Measurements from ENCODE around the gene OR2A25.

The OR2A25 gene

DNA sequence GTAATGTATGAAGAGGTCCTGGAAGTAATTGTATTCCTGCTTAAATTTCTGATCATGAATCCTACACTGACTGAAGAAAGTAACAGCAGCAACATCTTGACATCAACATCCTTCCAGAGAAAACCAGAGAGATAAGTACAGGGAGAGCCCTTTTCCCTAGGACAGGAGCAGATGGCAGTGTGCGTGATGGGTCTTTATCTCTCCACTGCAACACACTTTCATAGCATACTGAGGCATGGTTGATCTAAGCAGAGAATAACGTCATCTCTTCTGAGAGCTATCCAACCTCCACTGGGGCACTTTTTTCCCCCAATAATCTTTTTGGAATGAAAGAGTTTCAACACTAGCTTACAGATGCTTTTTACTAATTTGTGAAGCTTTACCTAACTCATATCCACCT is 342 bp downstream of the OR2A25 start:
- in situ Hi-C loops (cut with MboI; ENCODE audit: low sequenced_read_pairs), result no loop called here

DNA sequence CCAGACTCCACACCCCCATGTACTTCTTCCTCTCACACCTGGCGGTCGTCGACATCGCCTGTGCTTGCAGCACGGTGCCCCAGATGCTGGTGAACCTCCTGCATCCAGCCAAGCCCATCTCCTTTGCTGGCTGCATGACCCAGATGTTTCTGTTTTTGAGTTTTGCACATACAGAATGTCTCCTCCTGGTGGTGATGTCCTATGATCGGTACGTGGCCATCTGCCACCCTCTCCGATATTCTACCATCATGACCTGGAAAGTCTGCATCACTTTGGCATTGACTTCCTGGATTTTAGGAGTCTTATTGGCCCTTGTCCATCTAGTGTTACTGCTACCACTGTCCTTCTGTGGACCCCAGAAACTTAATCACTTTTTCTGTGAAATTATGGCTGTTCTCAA is 4.8 kb downstream of the OR2A25 start:
- in situ Hi-C loops (cut with MboI; ENCODE audit: low sequenced_read_pairs), result no loop called here

DNA sequence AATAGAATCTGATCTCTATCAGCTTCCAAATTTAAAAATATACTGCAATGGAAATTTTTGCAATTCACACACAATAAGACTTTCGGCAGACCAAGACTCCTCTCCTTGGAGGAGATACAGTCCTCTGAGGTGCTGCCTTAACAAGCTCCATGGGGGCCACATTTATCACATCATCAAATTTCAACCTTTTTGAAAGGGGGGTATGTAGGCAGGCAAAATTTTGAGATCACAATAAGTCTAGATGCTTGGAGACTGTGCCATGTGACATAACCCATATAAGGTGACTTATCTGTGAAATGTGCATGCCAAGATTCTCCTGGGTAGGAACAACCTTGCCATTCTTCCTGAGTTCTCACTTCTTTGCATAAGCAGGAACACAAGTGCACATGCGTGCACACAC is 16.4 kb downstream of the OR2A25 start, which contains the start of gene OR2A12:
Gene OR2A12 (plus strand): TSS at position 301 of the 400 bp plus-strand sequence. CDS start 8,830 bp downstream, outside the sequence.
- in situ Hi-C loops (cut with MboI; ENCODE audit: low sequenced_read_pairs), result no loop called here

DNA sequence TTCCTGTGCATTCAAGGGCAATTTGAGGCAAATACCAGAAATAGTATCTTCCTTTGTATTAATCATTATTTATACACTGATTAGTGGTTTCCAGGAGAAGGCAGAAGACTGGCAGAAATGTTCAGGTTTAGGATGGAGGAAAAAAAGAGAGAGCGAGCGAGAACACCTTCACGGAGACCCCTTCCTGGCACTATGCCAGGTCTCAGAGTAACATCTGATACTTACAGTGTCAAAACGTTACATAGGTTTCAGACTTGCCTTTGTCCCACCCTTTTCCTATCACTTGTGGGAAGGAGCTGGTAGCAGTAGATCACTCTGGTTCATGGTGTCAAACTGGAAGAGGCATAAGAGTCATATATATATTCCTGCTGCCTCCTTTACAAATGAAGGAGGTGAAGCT is 17.1 kb downstream of the OR2A25 start:
- in situ Hi-C loops (cut with MboI; ENCODE audit: low sequenced_read_pairs), result no loop called here

DNA sequence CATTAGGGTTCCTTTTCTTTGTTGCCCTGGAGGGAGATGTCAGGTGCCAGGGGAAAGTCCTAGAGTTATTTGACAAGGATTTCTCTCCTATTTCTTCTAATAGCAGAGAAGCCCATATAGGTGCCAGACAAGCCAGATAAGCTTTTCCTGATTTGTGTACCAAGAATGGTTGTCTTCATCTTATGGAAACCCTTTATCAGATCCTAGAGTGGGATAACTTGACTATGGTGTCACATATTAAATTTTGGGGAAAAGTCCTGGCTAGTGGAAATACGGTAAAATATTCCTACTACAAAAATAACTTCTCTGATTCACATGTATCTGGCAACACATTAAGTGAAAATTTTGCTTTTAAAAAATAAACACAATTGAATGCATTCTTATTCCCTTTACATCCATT is 17.6 kb downstream of the OR2A25 start:
- in situ Hi-C loops (cut with MboI; ENCODE audit: low sequenced_read_pairs), result no loop called here

DNA sequence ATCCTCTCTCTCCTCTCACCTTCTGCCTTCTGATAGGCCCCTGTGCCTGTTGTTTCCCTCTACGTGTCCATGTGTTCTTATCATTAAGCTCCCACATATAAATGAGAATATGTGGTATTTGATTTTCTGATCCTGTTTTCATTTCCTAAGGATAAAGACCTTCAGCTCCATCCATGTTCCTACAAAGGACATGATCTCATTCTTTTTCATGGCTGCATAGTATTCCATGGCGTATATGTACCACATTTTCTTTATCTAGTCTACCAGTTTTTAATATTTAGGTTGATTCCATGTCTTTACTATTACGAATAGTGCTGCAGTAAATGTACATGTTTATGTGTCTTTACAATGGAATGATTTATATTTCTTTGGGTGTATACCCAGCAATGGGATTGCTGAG is 21.1 kb downstream of the OR2A25 start:
- in situ Hi-C loops (cut with MboI; ENCODE audit: low sequenced_read_pairs), result no loop called here

DNA sequence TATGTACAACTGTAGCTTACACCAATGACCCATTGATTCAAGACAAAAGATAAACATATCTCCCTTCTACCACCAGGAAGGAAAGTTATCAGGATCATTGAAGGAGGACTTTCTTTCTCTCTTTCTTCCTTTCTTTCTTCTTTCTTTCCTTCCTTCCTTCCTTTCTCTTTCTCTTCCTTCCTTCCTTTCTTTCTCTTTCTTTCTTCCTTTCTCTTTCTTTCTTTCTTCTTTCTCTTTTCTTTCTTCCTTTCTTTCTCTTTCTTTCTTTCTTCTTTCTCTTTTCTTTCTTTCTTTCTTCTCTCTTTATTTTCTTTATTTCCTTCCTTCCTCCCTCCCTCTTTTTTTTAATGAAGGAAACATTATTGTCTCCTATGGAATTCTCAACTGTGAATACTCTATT is 29.2 kb downstream of the OR2A25 start:
- in situ Hi-C loops (cut with MboI; ENCODE audit: low sequenced_read_pairs), result no loop called here

DNA sequence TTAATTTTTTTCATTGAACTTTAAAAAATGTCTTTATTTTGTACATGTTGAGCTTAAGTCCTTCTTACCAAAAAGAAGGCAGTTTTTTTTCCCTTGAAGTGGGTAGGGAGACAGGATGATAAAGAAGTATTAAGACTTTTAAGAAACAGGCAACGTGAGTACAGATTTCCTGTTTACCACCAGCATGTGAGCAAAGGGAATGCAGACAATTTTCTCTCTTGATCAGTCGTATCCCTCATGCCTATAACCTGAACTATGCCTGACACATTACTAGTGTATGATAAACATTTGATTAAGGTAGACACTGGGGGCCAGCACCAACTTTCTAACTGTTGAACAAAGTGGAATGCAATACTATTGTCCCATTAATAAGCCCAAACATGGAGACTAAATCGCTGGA is 31.0 kb downstream of the OR2A25 start:
- in situ Hi-C loops (cut with MboI; ENCODE audit: low sequenced_read_pairs), result no loop called here

DNA sequence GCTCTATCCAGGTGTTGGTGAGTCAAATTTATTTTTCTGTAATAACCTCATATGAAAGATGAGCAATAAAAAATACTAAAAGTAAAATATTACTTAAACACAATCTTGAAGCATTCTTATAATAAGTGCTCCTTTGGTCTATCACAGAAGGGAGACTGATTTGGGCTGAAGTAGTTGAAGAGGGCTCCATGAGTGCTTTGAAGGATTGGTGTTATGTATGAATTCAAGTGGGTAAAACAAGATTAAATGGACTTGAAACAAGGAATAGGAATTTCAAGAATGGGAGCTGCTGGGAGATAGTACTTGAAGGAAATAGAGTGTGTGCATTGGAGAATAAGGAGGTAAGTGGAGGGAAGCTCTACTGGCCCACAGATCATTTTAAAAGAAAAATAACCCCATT is 32.4 kb downstream of the OR2A25 start:
- in situ Hi-C loops (cut with MboI; ENCODE audit: low sequenced_read_pairs), result no loop called here

DNA sequence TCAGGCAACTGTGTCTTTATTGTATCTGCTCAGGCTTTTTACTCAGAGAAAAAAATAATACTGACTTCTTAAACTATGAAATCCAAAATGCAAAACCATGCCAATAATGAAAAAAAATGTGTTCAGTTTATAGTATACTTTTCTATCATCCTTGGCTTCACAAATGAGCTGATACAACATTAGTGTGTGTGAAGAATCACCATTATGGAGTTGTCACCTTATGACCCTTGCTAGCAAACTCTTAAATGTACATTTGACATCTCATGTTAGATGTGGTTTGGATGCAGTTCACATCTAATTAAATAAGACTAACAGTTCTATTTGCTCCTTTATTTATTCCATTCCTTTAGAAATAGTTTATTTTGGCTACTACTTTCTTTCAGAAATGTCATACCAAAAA is 35.6 kb downstream of the OR2A25 start:
- in situ Hi-C loops (cut with MboI; ENCODE audit: low sequenced_read_pairs), result no loop called here

DNA sequence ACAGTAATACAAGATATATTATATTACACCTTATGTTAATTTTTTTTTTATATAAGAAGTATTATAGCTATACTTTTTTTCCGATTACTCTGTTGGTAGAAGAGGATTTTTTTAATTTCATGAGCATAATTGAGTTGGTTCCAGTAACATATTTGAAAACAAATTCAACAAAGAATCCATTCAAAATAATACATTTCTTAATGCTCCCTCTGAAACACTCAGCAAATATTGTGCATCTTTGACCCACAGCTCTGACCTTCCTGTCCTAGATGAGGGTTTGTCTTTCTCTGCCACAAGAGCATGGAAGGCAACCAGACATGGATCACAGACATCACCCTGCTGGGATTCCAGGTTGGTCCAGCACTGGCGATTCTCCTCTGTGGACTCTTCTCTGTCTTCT is 39.7 kb downstream of the OR2A25 start, which contains the start of gene OR2A2:
Gene OR2A2 (plus strand): TSS at position 301 of the 400 bp plus-strand sequence. CDS start 0 bp downstream, at position 301.
- in situ Hi-C loops (cut with MboI; ENCODE audit: low sequenced_read_pairs), result no loop called here

DNA sequence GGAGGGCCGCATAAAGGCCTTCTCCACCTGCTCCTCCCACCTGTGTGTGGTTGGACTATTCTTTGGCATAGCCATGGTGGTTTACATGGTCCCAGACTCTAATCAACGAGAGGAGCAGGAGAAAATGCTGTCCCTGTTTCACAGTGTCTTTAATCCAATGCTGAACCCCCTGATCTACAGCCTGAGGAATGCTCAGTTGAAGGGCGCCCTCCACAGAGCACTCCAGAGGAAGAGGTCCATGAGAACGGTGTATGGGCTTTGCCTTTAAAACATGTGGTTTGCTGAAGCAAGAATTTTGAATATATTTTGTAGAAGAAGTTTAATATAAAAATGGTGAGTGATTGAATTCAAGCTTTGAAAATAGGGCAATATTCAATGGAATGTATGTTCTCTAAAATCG is 40.7 kb downstream of the OR2A25 start:
- in situ Hi-C loops (cut with MboI; ENCODE audit: low sequenced_read_pairs), result no loop called here

DNA sequence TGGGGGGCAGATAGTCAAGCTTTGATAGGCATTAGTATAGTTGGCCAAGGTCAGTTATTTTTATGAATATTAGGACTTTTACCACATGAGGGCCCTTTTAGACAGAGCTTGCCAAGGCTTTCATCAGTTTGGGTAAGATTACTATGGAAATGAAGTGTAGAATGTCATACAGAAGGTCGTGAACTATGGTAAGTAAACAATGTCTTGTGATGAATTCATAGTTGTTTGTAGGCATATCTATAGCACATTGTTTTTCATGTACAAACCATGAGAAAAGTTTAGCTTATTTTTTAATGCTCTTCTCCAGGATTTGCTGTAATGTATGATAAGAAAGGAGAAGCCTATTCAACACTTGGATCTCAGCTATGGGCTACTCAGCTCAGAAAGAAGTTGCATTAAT is 44.0 kb downstream of the OR2A25 start:
- in situ Hi-C loops (cut with MboI; ENCODE audit: low sequenced_read_pairs), result no loop called here

DNA sequence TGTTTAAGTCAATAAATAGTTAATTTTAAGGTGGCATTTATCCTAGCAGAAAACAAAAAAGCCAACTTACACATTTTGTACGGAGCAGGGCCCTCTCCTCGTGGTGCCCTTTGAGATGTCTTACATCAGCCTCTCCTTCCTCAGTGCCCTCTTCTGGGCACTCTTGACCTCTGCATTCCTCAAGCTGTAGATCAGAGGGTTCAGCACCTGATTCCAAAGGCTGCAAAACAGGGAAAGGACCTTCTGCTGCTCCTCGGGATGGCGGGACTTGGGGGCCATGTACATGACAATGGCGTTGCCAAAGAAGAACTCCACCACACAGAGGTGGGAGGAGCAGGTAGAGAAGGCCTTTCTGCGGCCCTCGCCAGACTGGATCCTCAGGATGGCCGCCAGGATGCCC is 48.7 kb downstream of the OR2A25 start:
- in situ Hi-C loops (cut with MboI; ENCODE audit: low sequenced_read_pairs), result no loop called here

DNA sequence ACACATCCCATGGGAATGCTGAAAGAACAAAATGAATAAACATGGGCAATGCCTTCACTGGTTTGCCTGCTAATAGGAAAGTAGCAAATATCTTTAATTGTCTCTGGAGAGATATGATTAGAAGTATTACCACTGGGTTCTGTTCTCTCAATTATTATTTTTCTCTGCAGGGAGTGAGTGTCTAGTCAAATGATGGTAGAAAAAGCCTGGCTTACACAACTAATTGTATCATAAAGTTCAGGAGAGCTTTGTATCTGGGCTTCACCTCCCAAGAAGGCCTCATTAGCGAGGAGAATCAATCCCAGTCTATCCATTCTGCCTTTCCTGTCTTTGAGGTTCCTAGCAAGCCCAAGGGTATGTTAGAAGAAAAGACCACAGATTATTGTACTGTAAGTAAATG is 53.3 kb downstream of the OR2A25 start, which contains the start of gene OR2A14:
Gene OR2A14 (plus strand): TSS at position 301 of the 400 bp plus-strand sequence. CDS start 5,937 bp downstream, outside the sequence.
- in situ Hi-C loops (cut with MboI; ENCODE audit: low sequenced_read_pairs), result no loop called here

Data from hTERT RPE-1 (cell line).